ENCODE measurements around the gene LENEP.

LENEP gene

DNA sequence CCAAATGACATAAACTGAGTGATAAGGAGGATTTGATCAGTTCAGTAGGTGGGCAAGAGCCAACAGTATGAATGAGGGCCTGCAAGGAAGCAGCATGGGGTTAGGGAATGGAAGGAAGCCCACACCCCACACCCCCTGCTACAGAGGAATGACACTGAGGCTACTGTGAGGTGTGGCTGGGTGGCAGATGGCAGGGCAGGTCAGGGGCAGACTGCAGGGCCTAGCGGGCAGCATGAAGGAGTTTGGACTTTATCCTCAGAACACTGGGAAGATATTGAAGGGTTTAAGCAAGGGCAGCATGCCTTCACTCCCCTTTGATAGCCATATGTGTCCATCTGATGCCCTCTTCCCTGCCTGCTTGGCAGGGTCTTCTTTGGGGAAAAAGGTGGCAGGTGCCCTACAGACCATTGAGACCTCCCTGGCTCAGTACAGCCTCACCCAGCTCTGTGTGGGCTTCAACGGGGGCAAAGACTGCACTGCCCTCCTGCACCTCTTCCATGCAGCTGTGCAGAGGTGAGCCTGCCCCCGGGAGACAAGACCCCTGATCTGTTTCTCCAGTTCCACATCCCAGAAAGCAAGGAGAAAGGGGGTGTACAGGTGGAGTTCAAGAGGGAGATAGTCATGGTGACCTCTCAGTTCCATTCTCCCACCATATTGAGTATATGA lies 4.1 kb upstream of the LENEP start:
- POLR2A ChIA-PET: interaction anchor here (0.7 kb wide), 2 partner anchors 18 to 62 kb away, joined by 3 to 4 read pairs; partner anchors contain the start of genes ADAM15 and SHC1
- TF ChIP-seq, protein P1, sequence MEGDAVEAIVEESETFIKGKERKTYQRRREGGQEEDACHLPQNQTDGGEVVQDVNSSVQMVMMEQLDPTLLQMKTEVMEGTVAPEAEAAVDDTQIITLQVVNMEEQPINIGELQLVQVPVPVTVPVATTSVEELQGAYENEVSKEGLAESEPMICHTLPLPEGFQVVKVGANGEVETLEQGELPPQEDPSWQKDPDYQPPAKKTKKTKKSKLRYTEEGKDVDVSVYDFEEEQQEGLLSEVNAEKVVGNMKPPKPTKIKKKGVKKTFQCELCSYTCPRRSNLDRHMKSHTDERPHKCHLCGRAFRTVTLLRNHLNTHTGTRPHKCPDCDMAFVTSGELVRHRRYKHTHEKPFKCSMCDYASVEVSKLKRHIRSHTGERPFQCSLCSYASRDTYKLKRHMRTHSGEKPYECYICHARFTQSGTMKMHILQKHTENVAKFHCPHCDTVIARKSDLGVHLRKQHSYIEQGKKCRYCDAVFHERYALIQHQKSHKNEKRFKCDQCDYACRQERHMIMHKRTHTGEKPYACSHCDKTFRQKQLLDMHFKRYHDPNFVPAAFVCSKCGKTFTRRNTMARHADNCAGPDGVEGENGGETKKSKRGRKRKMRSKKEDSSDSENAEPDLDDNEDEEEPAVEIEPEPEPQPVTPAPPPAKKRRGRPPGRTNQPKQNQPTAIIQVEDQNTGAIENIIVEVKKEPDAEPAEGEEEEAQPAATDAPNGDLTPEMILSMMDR (IDR thresholded peaks at IDR 0.05; ENCODE audit: insufficient read depth, low read length, missing control alignments): no peak
- no peak for DNase-seq (ENCODE audit: low read depth, low spot score)
- CTCF ChIA-PET: interaction anchor here (1.2 to 7.7 kb wide), 3 partner anchors 7 to 61 kb away, joined by 4 to 119 read pairs (median 9); partner anchors contain the start of genes ADAM15 and LENEP
- H3K4me3 ChIP-seq (ENCODE audit: low read depth, low read length): no peak overlapping the region

DNA sequence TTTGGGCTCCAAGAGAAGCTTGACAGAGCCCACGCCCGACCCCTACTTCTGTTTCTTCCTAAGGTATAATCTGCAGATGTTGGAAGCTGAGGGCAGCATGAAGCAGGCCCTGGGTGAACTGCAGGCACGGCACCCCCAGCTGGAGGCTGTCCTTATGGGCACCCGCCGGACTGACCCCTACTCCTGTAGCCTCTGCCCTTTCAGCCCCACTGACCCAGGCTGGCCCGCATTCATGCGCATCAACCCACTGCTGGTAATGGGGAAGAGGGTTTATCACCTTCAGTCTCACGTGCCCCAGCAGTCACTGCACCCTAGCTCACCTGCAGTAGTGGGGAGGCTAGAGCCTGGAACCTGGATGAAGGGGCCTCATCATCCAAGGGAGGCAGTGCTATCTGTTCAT lies 3.1 kb upstream of the LENEP start:
- TF ChIP-seq, protein P1 (IDR thresholded peaks at IDR 0.05; ENCODE audit: insufficient read depth, low read length, missing control alignments): no peak
- H3K4me3 ChIP-seq (ENCODE audit: low read depth, low read length): no peak overlapping the region
- DNase-seq (ENCODE audit: low read depth, low spot score): no peak
- ChIA-PET POLR2A (interaction anchor here (0.6 to 0.7 kb wide), 2 partner anchors 19 to 548 kb away, joined by 3 to 4 read pairs; partner anchors contain the start of gene SHC1), CTCF (interaction anchor here (1.0 to 1.3 kb wide), 3 partner anchors 9 to 61 kb away, joined by 4 to 9 read pairs (median 5); partner anchors contain the start of genes ADAM15 and PBXIP1)

DNA sequence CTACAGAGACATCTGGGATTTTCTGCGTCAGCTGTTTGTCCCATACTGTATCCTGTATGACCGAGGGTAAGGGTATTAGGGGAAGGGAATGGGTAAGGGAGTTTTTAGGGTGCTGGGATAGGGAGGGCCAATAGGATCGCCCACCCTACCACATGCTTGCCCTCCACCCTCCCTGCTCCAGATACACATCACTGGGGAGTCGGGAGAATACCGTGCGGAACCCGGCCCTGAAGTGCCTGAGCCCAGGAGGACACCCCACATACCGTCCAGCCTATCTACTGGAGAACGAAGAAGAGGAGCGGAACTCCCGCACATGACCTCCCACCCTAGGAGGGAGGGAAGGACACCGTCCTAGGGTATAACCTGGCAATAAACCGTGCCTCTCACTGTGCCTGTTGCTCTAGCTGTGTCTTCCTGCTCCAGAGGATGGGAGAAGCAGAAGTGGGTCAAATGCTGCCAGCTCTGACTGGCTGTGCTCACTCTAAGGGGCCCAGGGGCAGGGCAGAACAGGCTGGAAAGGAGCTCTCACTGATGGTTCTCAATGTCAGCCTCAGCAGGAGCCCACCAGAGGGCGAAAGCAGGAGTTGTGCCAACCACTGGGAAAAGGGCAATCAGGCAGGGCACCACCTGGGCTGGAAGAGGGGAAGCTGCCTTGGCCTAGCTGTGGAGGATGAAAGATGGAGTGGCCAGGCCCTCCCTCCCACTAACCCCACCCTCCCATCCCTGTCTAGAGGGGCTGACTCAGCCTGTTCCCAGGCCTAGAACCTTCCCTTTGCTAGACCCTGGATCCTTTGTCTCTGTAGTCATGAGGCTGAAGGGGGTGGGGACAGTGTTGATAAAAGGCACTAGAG lies 440 bp upstream of the LENEP start:
- ChIA-PET CTCF (interaction anchor here (1.1 to 17.2 kb wide), 11 partner anchors 8 to 514 kb away, joined by 3 to 244 read pairs (median 30); partner anchors contain the start of genes CKS1B, FLAD1, PBXIP1 and PYGO2), POLR2A (interaction anchor here (0.9 to 2.9 kb wide), 6 partner anchors 9 to 37 kb away, joined by 3 to 16 read pairs (median 4); partner anchors contain the start of genes FLAD1, PBXIP1, SHC1 and ZBTB7B)
- no peak overlapping the region for H3K4me3 ChIP-seq (ENCODE audit: low read depth, low read length)
- TF ChIP-seq, protein P1 (IDR thresholded peaks at IDR 0.05; ENCODE audit: insufficient read depth, low read length, missing control alignments): peak; percentile 40
- DNase-seq (ENCODE audit: low read depth, low spot score): no peak

DNA sequence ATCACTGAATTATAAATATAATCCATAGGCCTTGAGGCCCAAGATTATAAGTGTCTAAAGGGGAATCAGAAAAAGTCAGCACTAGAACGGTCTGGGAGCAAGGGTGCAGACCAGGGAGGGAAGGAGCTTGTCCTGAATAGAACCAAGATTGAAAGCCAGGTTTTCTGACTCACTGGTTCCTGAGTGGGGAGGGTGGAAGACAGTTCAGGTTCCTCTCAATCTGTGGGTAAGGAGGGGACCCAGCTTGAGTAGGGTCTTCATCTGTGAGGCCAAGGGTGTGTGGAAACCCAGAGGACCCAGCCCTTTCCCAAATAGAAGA lies 842 bp downstream of the LENEP start:
- DNase-seq (ENCODE audit: low read depth, low spot score): no peak
- ChIA-PET CTCF (interaction anchor here (0.7 to 17.2 kb wide), 18 partner anchors 9 to 515 kb away, joined by 3 to 244 read pairs (median 10); partner anchors contain the start of genes CKS1B, FLAD1, PBXIP1 and PYGO2), POLR2A (interaction anchor here (0.9 to 2.9 kb wide), 6 partner anchors 8 to 38 kb away, joined by 3 to 16 read pairs (median 4); partner anchors contain the start of genes FLAD1, PBXIP1, SHC1 and ZBTB7B)
- H3K4me3 ChIP-seq (ENCODE audit: low read depth, low read length): no peak overlapping the region
- TF ChIP-seq, protein P1 (IDR thresholded peaks at IDR 0.05; ENCODE audit: insufficient read depth, low read length, missing control alignments): no peak

DNA sequence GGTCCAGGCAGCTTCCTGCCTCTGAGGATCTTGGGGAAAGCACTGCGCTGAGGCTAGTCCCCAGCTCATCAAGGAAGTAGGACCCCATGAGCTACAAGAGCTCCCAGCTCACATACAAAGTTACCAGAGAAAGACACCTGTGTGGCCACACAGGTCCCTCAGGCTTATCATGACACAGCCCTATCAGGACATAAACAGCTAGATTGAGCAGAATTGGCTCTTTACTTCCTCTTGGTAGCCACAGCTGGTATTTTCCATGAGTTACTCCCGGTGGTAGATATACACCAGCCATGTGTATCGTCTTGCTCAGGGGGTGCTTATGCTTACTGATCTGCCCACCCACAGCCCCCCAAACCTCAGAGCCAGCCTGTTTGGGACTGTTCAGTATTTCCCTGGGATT lies 1.2 kb downstream of the LENEP start:
- H3K4me3 ChIP-seq (ENCODE audit: low read depth, low read length): no peak overlapping the region
- TF ChIP-seq, protein P1 (IDR thresholded peaks at IDR 0.05; ENCODE audit: insufficient read depth, low read length, missing control alignments): no peak
- ChIA-PET POLR2A (interaction anchor here (0.6 to 2.9 kb wide), 6 partner anchors 11 to 39 kb away, joined by 3 to 16 read pairs (median 6); partner anchors contain the start of genes FLAD1, PBXIP1, PYGO2 and SHC1), CTCF (interaction anchor here (0.7 to 17.2 kb wide), 19 partner anchors 9 to 513 kb away, joined by 3 to 244 read pairs (median 10); partner anchors contain the start of genes CKS1B, FLAD1, PBXIP1 and PMVK)
- no peak for DNase-seq (ENCODE audit: low read depth, low spot score)
